ENCODE results near the gene APEX2.

- TF ChIP-seq EZH2 (IDR thresholded peaks at IDR 0.05; ENCODE audit: borderline replicate concordance, low read depth, low read length, severe bottlenecking) (no peak), CTCF (IDR thresholded peaks at IDR 0.05; ENCODE audit: borderline replicate concordance, extremely low read depth, low read length, poor library complexity, severe bottlenecking) (no peak)
Measured at GRCh38 chrX:54980334-54980733, 19.8 kb upstream of the APEX2 start.

Measured in DND-41 (cell line).